Stimulated activated CD4-positive, alpha-beta T cell treated with anti-CD3 and anti-CD28 coated beads, Interleukin-15, amount 100 ng/mL, for 48 hours (primary cell): ENCODE data around the gene HLF.
A peak's percentile ranks its signal among the peaks of the same experiment; 100 is the strongest.
"Not testable (repeated sequence)": the region's sequence is repeated elsewhere in the genome, so short reads cannot be mapped to it uniquely, and the experiment has no call there.

ENCODE experiments used
- DNase-seq, 2 donors: peaks; one replicate each; pipeline ENCODE4 v3.0.0-alpha.2; 2020; ENCODE audit warnings: low read depth in 2 of 2

The HLF gene

GRCh38 chr17:55327225-55328088 is 62.7 kb downstream of the HLF start:
- DNase-seq: no peak

- not testable (repeated sequence) for DNase-seq
Measured at GRCh38 chr17:55328514-55328913, 63.8 kb downstream of the HLF start.

GRCh38 chr17:55330344-55330933 is 65.7 kb downstream of the HLF start:
- no peak for DNase-seq

GRCh38 chr17:55332296-55333041 is 67.7 kb downstream of the HLF start:
- DNase-seq: no peak

GRCh38 chr17:55334285-55334684 is 69.5 kb downstream of the HLF start:
- DNase-seq: no peak

GRCh38 chr17:55334881-55335540 is 70.3 kb downstream of the HLF start:
- no peak for DNase-seq

- DNase-seq: no peak
Measured at GRCh38 chr17:55335625-55336024, 70.9 kb downstream of the HLF start.

- DNase-seq: no peak
Measured at GRCh38 chr17:55336426-55336825, 71.7 kb downstream of the HLF start.

GRCh38 chr17:55340176-55340575 is 75.4 kb downstream of the HLF start:
- DNase-seq: no peak

- no peak for DNase-seq
Measured at GRCh38 chr17:55340686-55341085, 75.9 kb downstream of the HLF start.

- no peak for DNase-seq
Measured at GRCh38 chr17:55341432-55341831, 76.7 kb downstream of the HLF start.

GRCh38 chr17:55342800-55343585 is 78.2 kb downstream of the HLF start:
- no peak for DNase-seq

- DNase-seq: no peak
Measured at GRCh38 chr17:55343900-55344513, 79.2 kb downstream of the HLF start.

- DNase-seq: peak in 1 of 2 donors; percentile 13
Measured at GRCh38 chr17:55344514-55344997, 79.8 kb downstream of the HLF start.

GRCh38 chr17:55345132-55345531 is 80.4 kb downstream of the HLF start:
- no peak for DNase-seq

- DNase-seq: no peak
Measured at GRCh38 chr17:55346658-55347057, 81.9 kb downstream of the HLF start.

- DNase-seq: no peak
Measured at GRCh38 chr17:55347341-55347740, 82.6 kb downstream of the HLF start.

- peak in 1 of 2 donors; percentile 22 for DNase-seq
Measured at GRCh38 chr17:55348749-55349354, 84.1 kb downstream of the HLF start.

GRCh38 chr17:55350825-55351205 is 86.1 kb downstream of the HLF start:
- DNase-seq: no peak

GRCh38 chr17:55351226-55351625 is 86.5 kb downstream of the HLF start:
- DNase-seq: no peak
